Kidney (tissue), 14 donors: ENCODE measurements around the gene SLC2A8. TPM values are rescaled to one million over a fixed set of nuclear protein-coding genes. Genes with fewer than 3 reads are reported as not detected.

ENCODE experiments used
- DNase-seq, 5 donors: peaks; one replicate each; pipeline ENCODE4 v3.0.0-alpha.2; 2013 to 2020
- FAIRE-seq: peaks from 2 replicates; lab custom pipeline; 2012; peaks lifted over from hg19 to GRCh38; lab: Jason Lieb, UNC
- H3K27ac ChIP-seq, 2 donors: one replicate each; pipeline ENCODE4 v1.7.0; 2013; ENCODE audit warnings: low read depth in 2 of 2, low read length in 2 of 2, inconsistent platforms in 1 of 2
- H3K27me3 ChIP-seq: one replicate; pipeline ENCODE4 v1.7.1; 2013; ENCODE audit warnings: low read length, inconsistent platforms; ENCODE audit not compliant: control insufficient read depth, insufficient read depth
- H3K36me3 ChIP-seq, 3 donors: one replicate each; pipeline versions ENCODE4 v1.7.0 to v1.7.1; 2013; ENCODE audit warnings: low read length in 3 of 3, control low read depth in 1 of 3, inconsistent platforms in 1 of 3; ENCODE audit not compliant: insufficient read depth in 3 of 3, control insufficient read depth in 2 of 3
- H3K4me1 ChIP-seq, 3 donors: one replicate each; pipeline versions ENCODE4 v1.7.0 to v1.7.1; 2013; ENCODE audit warnings: low read length in 3 of 3, inconsistent platforms in 1 of 3, low read depth in 1 of 3; ENCODE audit not compliant: control insufficient read depth in 2 of 3, insufficient read depth in 2 of 3
- H3K4me3 ChIP-seq, 3 donors: one replicate each; pipeline versions ENCODE4 v1.7.0 to v1.8.1; 2013; ENCODE audit warnings: low read length in 3 of 3, control low read depth in 1 of 3, inconsistent platforms in 1 of 3
- H3K9ac ChIP-seq, 3 donors: one replicate each; pipeline versions ENCODE4 v1.7.0 to v1.7.1; 2013; ENCODE audit warnings: low read length in 3 of 3, control low read depth in 1 of 3, inconsistent platforms in 1 of 3
- H3K9me3 ChIP-seq, 3 donors: one replicate each; pipeline versions ENCODE4 v1.7.0 to v1.7.1; 2013; ENCODE audit warnings: low read length in 3 of 3, control low read depth in 1 of 3, inconsistent platforms in 1 of 3; ENCODE audit not compliant: control insufficient read depth in 2 of 3, insufficient read depth in 1 of 3
- CTCF ChIP-seq: IDR thresholded peaks from 3 replicates; pipeline ENCODE4 v1.5.1; 2012; ENCODE audit warnings: mild to moderate bottlenecking, moderate library complexity, borderline replicate concordance; ENCODE audit not compliant: insufficient read depth; ENCODE audit errors: extremely low read depth
- intact Hi-C: fragments of 100-400 bp; cut with DNase I; formaldehyde crosslinking; loops from one replicate; pipeline ENCODE4 v1.11.1; 2022
- polyA plus RNA-seq: library from polyadenylated mRNA; stranded (reverse); fragments of 350-450 nt; fragmentation: Illumina TruSeq; extraction: RNeasy Lipid Tissue Mini Kit (QIAGEN cat#74804); gene quantifications from one replicate; pipeline ENCODE4 v1.2.3, GENCODE V29; 2014; ENCODE audit warnings: low read depth, low replicate concordance; ENCODE audit not compliant: insufficient read depth
- total RNA-seq: library from RNA; stranded (reverse); fragmentation: NEBNext Ultra II Directional; extraction: Animal tissue kit (Norgen Biotek cat#: 25700); gene quantifications from one replicate; pipeline ENCODE4 v1.2.1, GENCODE V29; 2021
- donor health status: control.
- donor health status: control.
- donor health status: control.
- donor health status: control.
- donor health status: control.
- donor health status: DM: yes; HTN: yes; CAD: no.
- donor health status: Normal renal cell carcinoma (clear cell type).

SLC2A8 gene
- total and polyA plus RNA-seq, 2 donors from 2014 or later, result 15.3 to 22.0 TPM

- Histone ChIP-seq H3K27me3 (no peaks in the 10 kb centered on the region), H3K4me3 (no peak overlapping the region), H3K27ac (no peak overlapping the region), H3K36me3 (peaks cover 0 to 20% (median 15%) of the 10 kb centered on the region in 3 donors), H3K9ac (no peak overlapping the region), H3K4me1 (peaks cover 0 to 3% (median under 1%) of the 10 kb centered on the region in 3 donors), H3K9me3 (no peaks in the 10 kb centered on the region)
- DNase-seq, result no peak
- FAIRE-seq, result no peak
- TF ChIP-seq CTCF, result no peak
- intact Hi-C loops, result no loop called here
Measured at GRCh38 chr9:127403507-127404192, 6.7 kb downstream of the SLC2A8 start.

- no peak for TF ChIP-seq CTCF
- Histone ChIP-seq H3K27me3 (no peaks in the 10 kb centered on the region), H3K4me3 (no peak overlapping the region), H3K36me3 (peaks cover 0 to 20% (median 15%) of the 10 kb centered on the region in 3 donors), H3K4me1 (no peaks in the 10 kb centered on the region), H3K9ac (no peak overlapping the region), H3K9me3 (no peaks in the 10 kb centered on the region), H3K27ac (no peak overlapping the region)
- no peak for FAIRE-seq
- DNase-seq, result no peak
- intact Hi-C loops, result no loop called here
Measured at GRCh38 chr9:127404631-127405030, 7.7 kb downstream of the SLC2A8 start.

- intact Hi-C loops, result no loop called here
- Histone ChIP-seq H3K36me3 (peaks cover 0 to 20% (median 13%) of the 10 kb centered on the region in 3 donors), H3K27me3 (no peaks in the 10 kb centered on the region), H3K27ac (no peak overlapping the region), H3K9me3 (no peaks in the 10 kb centered on the region), H3K4me3 (no peak overlapping the region), H3K9ac (no peak overlapping the region), H3K4me1 (no peaks in the 10 kb centered on the region)
- FAIRE-seq (no peak), DNase-seq (no peak)
- TF ChIP-seq CTCF, result no peak
Measured at GRCh38 chr9:127405344-127406125, 8.6 kb downstream of the SLC2A8 start.
